Stimulated activated CD4-positive, alpha-beta T cell treated with anti-CD3 and anti-CD28 coated beads, Interleukin-4, amount 100 ng/mL, for 1 hour (primary cell): ENCODE results near the gene CACNA1S.

Experiments used
- DNase-seq: peaks from one replicate; pipeline ENCODE4 v3.0.0-alpha.2; 2020

CACNA1S gene

DNA sequence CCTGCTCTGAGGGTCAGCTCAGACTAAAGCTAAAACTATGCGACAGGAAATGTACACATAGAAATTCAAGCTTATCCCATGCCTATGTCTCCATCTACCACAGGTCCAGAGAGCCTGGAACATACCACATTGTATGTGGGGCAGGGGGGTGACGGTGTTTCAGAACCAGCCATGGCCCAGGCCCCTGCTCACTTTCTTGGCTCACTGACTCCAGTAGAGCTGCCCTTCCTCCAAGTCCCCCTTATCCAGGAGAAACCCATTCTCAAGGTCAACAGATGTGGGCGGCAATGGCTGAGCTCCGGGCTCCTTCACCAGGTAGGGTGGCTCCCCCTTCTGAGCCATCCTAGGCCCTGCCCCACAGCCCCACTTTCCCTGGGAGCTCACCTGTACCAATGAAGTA, 21.0 kb downstream of the CACNA1S start:
- DNase-seq = no peak

DNA sequence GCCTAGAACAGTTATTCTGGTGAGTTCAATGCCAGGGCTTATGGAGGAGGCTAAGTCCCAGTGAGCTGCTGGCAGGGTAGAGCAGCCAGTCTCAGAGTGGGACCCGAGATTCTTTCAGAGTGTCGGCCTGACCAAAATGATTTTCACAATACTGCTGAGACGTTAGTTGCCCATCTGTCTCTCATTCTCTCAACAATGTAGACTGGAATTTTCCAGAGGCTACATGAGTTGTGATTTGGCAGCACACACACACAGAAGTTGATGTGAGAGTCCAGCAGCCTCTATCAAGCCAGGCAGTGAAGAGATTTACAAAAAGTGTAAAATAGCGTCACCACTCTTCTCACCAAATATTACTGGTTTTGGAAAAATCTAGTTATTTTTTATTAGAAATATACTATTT, 21.7 kb downstream of the CACNA1S start:
- no peak for DNase-seq

DNA sequence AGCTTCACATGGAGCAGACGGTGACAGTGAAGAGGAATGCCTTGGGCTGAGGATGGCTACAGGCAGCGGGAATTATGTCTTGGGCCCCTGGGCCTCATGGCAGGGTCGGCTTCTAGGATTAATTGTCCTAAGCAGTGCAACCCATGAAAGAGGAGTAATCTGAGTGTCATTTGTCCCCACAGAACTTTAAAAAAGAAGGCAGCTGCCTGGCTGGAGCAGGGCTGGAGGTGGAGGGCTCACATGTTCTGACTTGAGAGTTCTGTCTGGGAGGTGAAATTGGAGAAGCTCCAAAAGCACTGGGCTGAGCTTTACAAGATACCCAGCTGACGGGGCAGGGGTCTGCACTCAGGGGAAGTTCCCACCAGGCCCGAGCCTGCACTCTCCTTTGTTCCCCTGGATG, 22.6 kb downstream of the CACNA1S start:
- DNase-seq = no peak

DNA sequence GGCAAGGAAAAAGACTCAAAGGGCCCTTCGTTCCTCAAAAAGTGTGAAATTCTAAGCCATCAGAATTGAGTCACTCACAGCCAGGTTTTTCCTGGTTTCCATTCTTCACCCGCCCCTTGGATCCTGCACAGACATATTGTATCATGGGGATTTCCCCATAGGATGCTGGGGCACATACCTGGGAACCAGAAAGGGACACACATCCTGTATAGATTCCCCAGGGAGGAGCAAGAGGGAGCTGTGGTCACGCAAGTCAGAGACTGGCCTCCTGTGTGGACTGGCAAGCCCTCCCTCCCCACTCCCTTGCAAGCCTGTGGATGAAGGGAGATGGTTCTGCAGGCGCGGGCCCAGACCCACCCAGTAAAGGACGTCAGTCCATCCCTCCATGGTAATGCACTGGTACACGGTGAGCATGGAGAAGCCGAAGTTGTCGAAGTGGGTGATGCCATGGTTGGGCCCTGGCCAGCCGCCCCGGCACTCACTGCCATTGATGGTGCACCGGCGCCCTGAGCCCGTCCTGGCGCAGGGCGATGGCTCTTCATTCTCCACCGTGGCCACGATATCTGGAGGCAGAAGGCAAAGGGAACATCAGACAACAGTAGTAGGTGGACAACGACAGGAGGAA, 23.2 kb downstream of the CACNA1S start:
- no peak for DNase-seq

DNA sequence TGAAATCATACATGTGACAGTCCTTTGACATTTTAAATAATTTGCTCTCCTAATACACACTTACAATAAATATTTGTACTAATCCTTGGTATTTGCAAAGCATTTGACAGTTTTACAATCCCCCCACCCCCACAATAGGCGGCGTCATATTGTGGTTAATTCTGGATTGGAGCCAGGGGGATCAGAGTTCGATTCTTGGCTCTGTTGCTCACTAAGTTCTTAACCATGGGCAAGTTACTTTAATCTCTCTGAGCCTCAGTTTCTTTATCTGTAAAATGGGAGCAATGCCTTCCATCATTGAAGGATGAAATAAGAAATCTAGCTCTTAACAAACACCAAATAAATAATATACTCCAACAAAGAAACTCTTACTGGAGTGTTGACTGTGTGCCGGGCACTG, 23.8 kb downstream of the CACNA1S start:
- no peak for DNase-seq

DNA sequence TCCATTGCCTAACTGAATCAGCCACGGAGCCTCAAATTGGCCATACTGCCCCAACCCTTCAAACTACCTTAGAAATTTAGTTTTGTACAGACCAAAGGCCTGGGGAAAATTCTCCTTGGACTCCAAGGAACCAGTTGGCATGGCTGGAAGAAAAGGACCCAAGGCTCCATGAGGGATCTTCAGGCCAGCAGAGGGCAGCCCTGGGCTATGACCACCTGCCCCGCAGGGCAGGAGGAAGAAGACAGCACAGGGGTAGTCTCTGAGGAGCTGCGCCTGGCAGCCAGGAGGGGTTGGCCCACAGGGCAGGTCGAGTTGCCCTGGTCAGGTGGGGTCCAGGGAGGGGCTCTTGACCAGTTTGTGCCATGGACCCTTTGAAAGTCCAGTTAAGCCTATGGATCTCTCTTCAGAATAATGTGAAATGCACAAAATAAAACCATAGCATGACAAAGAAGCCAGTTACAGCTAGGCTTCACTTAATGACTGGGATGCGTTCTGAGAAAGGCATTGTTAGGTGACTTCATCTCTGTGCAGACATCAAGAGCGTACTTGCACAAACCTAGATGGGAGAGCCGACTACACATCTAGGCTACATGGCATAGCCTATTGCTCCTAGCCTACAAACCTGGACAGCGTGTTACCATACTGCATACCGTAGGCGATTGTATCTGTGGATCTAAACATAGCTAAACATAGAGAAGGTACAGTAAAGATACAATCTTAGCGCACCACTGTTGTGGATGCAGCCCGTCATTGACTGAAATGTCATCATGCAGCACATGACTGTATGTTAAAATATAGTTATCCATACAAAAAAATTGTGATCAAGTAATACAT, 26.1 kb downstream of the CACNA1S start:
- DNase-seq = peak; percentile 30

DNA sequence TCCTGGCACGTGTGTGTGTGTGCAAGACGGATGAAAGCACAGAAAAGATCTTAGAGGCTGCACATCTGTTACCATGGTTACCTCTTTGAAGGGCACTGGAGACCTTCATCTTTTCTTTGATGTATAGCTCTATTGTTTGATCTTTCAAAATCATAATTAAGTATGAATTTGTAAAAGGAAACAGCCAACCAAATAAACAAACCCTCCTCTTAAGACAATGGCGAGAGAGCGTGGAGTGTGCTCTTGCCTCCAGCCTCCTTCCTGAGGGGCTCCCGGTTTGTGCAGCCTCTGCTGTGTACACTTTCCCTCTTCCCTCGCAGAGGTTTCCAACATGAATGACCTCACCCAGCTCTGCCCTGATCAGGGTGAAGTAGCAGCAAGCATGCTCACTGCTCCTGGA, 27.9 kb downstream of the CACNA1S start:
- no peak for DNase-seq

DNA sequence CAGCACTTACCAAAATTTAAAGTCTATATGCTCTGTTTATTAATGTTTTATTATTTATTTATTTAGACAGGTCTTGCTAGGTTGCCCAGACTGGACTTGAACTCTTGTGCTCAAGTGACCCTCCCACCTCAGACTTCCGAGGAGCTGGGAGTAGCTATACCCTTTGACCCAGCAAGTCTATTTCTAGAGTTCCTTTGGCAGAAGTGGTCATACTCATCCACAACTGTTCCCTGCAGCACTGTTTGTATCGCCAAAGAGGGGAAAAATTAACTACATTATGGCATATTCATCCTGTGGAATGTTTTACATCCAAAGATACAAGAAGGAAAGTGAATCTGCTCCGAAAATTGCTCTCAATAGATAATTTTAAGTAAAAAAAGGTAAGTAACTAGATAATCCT, 28.5 kb downstream of the CACNA1S start:
- DNase-seq = no peak

DNA sequence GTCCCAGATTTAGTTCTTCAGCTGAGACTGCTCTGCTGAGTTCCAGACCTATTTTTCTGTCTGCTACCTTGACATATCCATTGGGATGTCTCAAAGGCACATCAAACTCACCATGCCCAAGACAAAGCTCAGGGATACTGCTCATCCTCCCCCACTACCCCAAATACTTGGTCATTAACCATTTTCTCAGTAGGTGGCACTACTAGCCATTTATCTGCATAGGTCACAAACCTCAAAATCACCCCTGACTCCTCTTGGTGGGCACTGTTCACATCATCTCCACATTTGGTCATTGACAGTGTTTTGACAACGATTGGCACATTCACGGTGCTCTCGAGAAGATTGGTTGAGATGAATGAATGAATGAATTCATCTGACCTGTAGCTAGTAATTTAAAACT, 32.1 kb downstream of the CACNA1S start:
- DNase-seq = no peak

DNA sequence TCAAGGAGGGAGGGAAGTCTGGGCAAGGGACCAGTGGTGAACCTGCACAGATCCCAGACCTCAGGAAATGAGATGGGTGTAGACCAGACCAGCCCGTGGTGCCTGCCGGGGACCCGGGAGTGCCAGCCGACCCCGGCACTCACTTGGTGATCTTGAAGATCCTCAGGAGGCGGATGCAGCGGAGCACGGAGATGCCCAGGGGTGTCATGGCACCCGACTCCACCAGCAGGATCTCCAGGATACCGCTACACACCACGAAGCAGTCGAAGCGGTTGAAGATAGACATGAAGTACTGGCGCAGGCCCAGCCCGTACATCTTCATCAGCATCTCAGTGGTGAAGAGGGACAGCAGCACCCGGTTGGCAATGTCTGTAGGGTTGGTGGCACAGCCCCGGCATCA, 34.5 kb downstream of the CACNA1S start:
- DNase-seq = no peak

DNA sequence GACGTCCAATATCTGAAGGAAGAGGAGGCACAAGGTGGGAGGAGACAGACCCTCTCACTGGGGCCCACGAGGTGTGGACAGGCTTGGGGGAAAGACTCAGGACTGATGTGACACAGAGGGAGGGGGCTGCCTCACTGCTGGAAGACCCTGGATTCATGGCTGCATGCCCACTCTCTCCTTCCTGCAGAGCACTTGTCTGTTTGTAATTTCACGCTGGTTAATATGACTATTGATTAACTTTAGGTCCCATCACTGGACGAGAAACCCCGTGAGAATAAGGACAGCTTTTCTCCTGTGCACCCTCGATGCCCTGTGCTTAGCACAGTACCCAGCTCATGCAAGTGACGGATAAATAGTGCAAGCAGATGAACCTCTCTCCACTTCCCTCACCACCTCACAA, 35.1 kb downstream of the CACNA1S start:
- no peak for DNase-seq

DNA sequence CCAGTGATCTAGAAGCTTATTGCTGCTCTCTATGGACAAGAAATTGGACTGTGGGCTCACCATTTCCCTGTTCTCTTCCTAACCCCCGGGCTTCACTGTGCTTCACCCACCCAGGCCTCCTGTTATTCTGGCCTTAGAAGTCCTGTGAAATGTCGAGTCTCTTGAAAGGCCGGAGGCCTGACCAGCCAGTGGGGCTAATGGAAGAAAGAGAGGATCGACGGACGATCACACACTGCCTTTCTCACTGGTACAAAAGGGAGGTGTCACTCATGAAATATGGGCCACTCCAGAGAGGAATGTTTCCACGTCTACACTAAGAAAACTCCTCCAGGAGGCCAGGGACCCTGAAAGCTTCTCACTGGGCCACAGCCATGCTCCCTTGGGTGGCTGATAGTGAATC, 36.1 kb downstream of the CACNA1S start:
- no peak for DNase-seq

DNA sequence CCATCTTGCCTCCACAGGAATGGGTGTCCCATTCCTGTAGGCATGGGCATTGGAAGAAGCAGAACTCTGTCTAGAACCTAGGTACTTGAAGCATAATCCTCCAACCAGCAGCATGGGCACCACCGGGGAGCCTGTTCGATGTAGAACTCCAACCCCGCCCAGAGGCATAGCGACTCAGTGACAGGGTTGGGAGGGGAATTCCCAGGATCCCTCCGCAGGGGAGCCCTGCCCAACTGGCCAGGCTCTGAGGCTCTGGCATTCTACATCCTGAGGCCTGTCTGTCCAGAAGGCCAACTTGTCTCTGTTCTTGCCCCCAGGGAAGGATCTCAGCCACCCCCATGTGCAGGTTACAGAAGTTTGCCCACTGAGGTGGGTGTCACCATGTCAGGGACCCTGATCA, 38.2 kb downstream of the CACNA1S start:
- DNase-seq = no peak

DNA sequence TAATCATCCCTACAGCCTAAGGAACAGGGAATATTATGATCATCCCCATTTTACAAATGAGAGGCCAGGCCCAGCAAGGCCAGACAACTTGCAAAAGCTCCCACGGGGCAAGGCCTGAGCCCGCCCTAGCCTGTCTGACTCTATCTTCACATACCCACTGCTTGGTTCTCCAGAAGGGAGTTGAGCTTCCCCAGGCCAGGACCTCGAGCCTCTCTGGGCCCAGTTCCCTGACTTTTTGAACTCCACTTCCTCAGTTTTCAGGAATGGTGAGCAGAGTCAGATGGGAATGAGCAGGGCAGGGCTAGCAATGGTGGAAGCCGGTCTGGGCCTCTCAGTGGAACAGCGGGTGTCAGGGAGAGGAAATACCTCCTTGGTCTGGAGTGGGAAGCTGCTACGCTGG, 39.3 kb downstream of the CACNA1S start:
- DNase-seq = no peak

DNA sequence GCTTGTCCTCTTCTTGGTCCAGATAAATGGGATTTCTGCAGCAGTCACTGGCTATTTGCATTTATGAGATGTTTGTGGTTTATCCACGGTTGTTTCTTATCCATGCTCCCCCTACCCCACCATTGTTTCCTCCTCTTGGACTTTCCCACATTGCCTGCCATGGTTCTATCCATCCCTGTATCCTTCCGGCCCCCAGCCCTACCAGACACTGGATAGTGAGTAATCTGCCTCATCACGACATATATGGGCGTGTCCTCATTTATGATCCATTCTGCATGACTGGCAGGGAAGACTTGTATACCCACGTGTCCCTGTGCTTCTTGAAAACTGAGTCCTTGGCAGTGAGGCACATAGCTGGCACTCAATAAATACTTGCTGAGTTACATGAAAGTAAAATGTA, 40.1 kb downstream of the CACNA1S start:
- DNase-seq = no peak

DNA sequence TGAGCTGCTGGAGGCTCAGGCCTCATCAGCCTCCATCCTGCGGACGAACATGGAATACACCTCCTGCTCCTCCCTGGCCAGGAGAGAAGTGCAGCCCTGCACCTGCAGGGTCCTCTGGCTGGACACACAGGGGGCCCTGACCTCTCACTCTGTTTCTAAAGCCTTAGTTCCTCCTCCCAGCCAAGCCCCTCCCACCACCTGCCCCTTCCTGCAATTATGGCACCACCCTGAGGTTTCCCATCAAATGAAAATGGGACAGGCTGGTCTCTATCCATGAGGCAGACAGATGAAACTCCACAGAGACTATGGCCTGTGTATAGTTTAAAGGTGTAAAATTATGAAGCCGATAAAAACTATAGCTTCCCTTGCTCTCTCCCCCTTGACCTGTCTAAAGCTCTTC, 42.6 kb downstream of the CACNA1S start:
- DNase-seq = no peak

DNA sequence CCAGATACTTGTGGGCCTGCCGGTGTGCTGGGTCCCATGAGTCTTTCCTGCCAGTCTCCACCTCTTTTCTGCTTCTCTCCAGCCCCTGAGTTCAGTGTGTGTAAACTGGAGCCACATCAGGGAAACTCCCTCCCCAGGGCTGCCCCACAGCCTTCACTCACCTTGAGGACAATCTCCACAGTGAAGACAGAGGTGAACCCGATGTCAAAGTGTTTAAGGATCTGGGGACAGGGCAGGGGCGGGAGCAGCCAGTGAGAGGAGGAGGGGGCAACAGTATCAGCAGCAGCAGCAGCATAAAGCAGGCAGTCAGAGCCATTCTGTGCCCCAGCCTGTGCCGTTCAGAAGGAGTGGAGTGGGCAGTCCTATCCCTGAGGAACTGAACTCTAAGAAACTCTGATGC, 43.2 kb downstream of the CACNA1S start:
- DNase-seq = no peak

DNA sequence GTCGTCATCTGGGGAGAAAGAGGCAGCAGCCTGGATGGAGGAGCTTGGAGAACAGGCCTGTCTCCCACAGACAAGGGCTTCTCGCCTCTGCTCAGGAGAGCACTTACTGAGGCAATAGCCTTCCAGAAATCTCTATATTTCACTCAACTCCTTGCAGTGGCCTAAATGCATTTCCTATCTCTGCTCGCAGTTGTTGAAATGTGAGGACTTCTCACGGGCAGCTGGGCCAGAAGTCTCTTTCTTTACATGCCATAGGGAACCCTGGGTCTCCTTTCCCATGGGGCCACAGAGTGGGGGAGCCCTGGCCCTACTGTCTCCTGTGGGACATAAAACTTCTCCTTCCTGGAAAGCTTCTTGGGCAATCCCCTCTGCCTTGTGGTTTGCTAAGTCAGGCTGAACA, 45.2 kb downstream of the CACNA1S start:
- no peak for DNase-seq

DNA sequence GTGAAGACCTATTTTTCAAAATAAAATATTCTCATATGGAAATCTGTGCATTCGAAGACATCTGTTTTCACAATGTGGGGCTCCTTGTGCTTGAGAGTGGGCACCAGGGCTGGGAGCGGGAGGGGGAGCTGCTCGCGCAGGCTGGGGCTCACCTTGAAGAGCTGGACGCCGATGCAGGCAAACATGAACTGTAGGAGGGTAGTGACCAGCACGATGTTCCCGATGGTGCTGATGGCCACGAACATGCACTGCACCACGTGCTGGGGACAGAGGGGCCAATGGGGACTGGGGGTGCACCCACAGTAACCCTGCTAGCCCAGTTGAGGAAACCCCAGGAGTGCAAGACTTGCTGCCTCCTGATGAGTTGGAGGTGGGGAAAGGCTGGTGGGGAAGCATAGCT, 46.5 kb downstream of the CACNA1S start:
- DNase-seq = no peak

DNA sequence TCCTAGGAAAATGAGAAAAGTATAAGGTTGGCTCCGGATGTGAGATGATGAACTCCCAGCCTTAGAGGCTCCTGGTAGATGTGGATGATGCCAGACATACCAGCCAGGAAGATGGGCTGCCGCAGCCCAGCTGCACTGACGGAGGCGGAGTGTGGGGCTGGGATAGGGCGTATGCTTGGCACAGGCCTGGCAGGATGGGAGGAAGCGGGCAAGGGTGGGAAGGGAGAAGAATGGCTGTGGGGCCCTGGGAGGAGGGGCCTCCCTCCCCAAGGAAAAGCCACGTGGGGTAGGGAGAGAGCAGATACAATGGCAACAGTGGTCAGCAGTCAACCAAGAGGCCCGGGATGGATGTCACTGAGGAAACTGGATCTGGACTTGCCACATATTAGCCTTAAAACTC, 47.4 kb downstream of the CACNA1S start:
- DNase-seq = no peak

DNA sequence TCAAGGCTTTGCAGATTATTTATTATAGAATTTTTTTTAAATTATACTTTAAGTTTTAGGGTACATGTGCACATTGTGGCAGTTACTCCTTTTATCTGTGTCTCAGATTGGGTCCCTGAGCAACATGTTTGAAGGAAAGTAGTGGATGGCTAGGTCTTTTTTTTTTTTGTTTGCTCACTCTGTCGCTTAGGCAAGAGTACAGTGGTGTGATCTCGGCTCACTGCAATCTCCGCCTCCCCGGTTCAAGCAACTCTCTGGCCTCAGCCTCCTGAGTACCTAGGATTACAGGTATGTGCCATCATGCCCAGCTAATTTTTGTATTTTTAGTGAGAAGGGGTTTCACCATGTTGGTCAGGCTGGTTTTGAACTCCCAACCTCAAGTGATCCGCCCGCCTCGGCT, 49.1 kb downstream of the CACNA1S start:
- no peak for DNase-seq

DNA sequence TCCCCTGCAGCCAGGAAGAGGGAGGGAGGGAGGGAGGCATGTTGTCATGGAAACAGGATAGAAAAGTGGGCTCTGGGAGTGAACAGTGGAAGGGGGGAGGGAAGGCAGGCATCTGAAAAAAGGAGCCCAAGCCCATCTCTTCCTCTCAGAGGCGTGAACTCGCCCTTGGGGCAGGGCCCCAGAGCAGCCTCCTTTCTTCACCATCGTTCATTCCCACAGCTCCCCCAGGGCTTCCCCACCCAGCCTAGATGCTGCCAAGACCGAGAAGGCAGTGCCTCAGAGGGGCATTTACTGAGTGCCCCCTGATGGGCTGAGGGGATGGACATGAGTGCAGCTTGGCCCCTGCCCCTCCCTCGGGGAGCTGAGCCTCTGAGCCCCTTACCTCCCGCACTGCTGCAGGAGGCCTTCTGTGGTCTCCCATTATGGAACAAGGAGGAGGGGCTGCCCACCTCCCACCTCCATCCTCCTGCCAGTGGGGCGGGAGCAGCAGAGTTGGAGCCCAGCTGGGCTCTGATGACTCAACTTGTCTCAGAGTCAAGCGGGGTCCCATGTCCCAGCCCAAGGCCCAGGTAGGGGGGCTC, 49.6 kb downstream of the CACNA1S start:
- no peak for DNase-seq

DNA sequence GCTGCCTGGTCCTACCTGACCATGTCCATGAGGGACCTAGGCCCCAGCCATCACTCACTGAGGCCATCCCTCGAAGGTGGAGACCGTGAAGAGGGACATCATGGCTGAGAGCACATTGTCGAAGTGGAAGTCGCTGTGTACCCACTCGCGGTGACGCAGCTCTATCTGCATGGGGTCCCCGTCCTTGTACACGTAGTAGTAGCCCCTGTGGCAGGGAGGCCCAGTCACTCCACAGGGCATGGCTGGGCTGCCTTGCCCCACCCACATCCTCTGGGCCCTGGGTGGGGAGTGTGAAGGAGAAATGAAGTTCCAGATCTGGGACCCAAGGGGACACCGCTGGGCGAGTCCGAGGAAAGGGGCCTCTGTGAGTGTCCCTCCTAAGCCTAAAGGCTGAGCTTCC, 50.3 kb downstream of the CACNA1S start:
- DNase-seq = no peak

DNA sequence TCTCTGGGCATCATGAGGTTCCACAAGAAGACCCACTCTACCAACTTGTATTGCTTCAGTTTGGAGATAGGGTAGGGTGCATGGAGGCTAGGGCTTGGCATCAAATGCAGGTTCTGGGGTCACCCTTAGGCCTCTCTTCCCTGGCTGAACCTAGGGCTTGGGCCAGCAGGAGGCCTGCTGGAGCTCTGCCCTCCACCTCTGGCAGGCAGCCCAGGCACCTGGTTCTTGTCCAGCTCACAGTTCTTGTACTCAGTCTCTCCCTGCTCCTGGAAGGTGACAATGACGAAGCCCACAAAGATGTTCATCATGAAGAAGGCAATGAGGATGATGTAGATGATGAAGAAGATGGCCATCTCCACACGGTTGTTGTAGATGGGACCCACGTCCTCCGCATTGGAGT, 51.2 kb downstream of the CACNA1S start:
- no peak for DNase-seq

DNA sequence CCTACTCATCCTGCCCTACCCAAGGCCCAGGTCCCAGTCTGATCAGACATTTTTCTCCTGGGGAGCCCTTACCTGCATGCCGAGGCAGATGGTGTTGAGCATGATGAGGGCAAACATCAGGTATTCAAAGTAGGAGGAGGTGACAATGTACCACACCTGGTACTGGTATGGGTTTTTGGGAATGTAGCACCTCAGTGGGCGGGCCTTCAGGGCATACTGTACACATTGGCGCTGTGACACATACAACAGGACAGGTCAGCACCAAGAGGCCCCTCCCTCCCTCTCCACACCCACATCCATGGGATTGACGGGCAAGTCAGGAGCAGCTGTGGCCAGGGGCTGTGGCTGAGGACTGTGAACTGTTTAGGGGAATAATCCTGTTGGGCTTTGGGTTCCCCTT, 51.6 kb downstream of the CACNA1S start:
- no peak for DNase-seq
